ENCODE measurements around the gene HPCA. TPM values are rescaled to one million over a fixed set of nuclear protein-coding genes. Genes with fewer than 3 reads are reported as not detected.
A peak's percentile ranks its signal among the peaks of the same experiment; 100 is the strongest.

The HPCA gene
- total RNA-seq, 2 experiments from 2014 or later: 0.29 TPM; not detected in 1

DNA sequence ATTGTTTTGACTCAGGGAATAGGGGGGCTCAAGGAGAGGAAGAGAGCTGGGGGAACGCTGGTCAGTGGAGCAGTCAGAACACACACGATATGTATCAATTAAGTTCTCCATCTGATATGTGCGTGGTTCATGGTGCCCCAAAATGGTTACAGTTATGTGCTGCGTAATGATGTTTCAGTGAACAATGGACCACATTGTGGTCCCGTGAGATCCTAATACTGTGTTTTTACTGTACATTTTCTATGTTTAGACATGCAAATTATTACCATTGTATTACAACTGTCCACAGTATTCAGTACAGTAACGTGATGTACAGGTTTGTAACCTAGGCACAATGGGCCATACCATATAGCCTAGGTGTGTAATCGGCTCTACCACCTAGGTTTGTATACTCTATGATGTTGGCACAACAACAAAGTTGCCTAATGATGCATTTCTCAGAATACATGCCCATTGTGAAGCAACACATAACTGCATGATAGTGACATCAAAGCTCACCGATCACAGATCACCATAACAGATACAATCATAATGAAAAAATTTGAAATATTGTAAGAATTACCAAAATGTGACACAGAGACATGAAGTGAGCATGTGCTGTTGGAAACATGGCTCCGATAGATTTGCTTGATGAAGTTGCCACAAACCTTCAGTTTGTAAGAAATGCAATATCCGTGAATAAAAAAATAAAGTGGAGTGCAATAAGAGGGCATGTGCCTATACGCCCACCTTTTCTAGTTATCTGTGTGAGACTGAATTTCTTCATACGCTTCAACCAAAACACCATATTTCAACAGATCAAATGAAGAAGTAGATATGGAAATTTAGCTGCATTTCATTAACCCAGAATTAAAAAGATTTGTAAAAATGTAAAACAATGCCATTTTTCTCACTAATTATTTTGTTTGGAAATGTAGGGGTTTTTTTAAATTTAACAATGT, 29.7 kb downstream of the HPCA start:
- ChIA-PET CTCF (no interaction called here), POLR2A (interaction anchor here (0.6 kb wide), 1 partner anchor 657 kb away, joined by 4 read pairs; no protein-coding TSS in a partner anchor)
- H3K36me3 Mint-ChIP-seq: no peaks in the 10 kb centered on the region
- H3K4me1 Mint-ChIP-seq (ENCODE audit: low read depth): peaks cover 6% of the 10 kb centered on the region
- intact Hi-C loops (cut with micrococcal nuclease): no loop called here
- no peak overlapping the region for H3K4me3 Mint-ChIP-seq
- no peak for DNase-seq
- no peaks in the 10 kb centered on the region for H3K9me3 Mint-ChIP-seq
- peaks cover 24% of the 10 kb centered on the region for H3K27me3 Mint-ChIP-seq
- no peak overlapping the region for H3K27ac Mint-ChIP-seq

DNA sequence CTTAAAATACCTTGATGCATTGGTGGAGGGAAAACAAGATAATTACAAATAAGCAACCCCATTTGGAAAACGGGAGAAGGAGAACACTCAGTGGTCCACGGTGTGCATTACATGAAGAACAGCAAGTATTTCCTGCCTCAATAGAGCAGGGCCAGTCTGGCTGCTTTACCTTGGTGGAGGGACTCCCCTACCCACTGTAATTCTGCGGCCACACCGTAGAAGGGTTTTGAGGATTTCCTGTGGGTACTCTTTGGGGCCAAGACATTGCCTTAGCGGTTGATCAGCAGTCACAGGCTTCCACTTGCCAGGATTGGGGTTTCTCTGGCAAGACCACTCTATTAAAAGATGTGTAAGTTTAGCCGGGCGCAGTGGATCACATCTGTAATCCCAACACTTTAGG, 31.2 kb downstream of the HPCA start:
- H3K27me3 Mint-ChIP-seq: peaks cover 32% of the 10 kb centered on the region
- no peaks in the 10 kb centered on the region for H3K9me3 Mint-ChIP-seq
- intact Hi-C loops (cut with micrococcal nuclease): no loop called here
- DNase-seq: peak; percentile 28
- no peaks in the 10 kb centered on the region for H3K36me3 Mint-ChIP-seq
- peaks cover 6% of the 10 kb centered on the region for H3K4me1 Mint-ChIP-seq (ENCODE audit: low read depth)
- no peak overlapping the region for H3K4me3 Mint-ChIP-seq
- CTCF ChIA-PET: interaction anchor here (0.7 to 2.1 kb wide), 3 partner anchors 13 to 41 kb away, joined by 3 to 5 read pairs (median 3); no protein-coding TSS in a partner anchor
- H3K27ac Mint-ChIP-seq: no peak overlapping the region
- POLR2A ChIA-PET: no interaction called here

DNA sequence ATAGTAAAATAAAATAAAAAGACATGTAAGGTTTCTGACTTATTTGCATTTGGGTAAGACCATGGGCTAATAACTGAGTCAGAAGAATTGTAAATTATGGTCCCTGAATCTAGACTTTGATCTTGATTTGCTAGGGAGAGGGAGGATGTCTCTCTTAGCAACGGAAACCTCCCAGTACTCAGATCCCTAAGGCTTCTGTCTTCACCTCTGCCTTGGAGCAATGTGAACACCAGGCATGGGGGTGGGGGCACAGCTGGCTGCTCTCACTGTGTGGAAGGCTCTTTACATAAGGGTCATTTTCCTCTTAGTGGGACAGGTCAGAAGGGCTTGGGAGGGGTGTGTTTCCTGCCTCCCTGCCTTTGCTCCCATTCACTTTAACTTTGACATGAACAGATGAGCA, 31.9 kb downstream of the HPCA start:
- Mint-ChIP-seq H3K27me3 (peaks cover 38% of the 10 kb centered on the region), H3K27ac (no peak overlapping the region), H3K9me3 (no peaks in the 10 kb centered on the region), H3K4me1 (ENCODE audit: low read depth) (peaks cover 6% of the 10 kb centered on the region), H3K36me3 (no peaks in the 10 kb centered on the region), H3K4me3 (no peak overlapping the region)
- ChIA-PET CTCF (interaction anchor here (1.2 to 2.1 kb wide), 2 partner anchors 13 to 14 kb away, joined by 3 to 5 read pairs; no protein-coding TSS in a partner anchor), POLR2A (no interaction called here)
- intact Hi-C loops (cut with micrococcal nuclease): no loop called here
- no peak for DNase-seq

DNA sequence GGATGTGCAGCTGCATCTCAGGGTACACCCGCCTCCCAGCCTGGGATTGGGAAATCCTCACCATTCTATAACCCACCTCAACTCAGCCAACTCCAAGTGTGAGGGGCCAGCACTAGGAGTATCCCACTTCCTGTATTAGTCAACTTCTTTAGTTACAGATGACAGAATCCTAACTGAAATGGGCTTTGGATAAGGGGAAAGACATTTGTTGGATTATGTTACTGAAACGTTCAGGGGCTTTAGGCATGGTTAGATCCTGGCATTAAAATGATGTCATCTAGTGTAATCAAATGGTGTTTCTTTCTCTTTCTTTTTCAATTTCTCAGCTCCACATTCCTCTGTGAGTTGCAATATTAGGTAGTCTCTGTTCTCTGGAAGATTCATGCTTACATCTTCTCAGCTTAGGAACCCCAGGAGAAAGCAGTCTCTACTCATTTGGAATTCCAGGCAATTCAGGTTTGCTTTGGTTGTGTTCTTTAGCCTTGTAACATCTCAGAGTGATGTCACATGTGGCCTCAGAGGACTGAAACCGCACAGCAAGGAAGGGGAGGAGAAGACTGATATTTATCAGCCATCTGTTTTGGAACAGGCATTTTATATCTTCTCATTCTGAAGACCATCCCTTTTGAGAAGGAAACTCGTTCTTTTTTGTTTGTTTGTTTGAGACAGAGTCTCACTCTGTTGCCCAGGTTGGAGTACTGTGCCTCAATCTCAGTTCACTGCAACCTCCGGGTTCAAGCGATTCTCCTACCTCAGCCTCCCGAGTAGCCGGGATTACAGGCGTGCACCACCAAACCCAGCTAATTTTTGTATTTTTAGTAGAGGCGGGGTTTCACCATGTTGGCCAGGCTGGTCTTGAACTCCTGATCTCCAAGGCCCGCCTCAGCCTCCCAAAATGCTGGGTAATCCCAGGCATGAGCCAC, 33.8 kb downstream of the HPCA start:
- ChIA-PET CTCF (interaction anchor here (1.1 to 1.2 kb wide), 2 partner anchors 11 to 135 kb away, joined by 3 to 5 read pairs; no protein-coding TSS in a partner anchor), POLR2A (no interaction called here)
- intact Hi-C loops (cut with micrococcal nuclease): no loop called here
- peaks cover 48% of the 10 kb centered on the region for H3K27me3 Mint-ChIP-seq
- H3K27ac Mint-ChIP-seq: no peak overlapping the region
- no peaks in the 10 kb centered on the region for H3K9me3 Mint-ChIP-seq
- no peaks in the 10 kb centered on the region for H3K36me3 Mint-ChIP-seq
- no peak overlapping the region for H3K4me3 Mint-ChIP-seq
- no peak for DNase-seq
- H3K4me1 Mint-ChIP-seq (ENCODE audit: low read depth): peaks cover 12% of the 10 kb centered on the region

GRCh38 chr1:32920833-32921232, 34.5 kb downstream of the HPCA start:
- Mint-ChIP-seq H3K4me1 (ENCODE audit: low read depth) (peaks cover 19% of the 10 kb centered on the region), H3K36me3 (no peaks in the 10 kb centered on the region), H3K27ac (no peak overlapping the region), H3K4me3 (no peak overlapping the region), H3K9me3 (no peaks in the 10 kb centered on the region), H3K27me3 (peaks cover 54% of the 10 kb centered on the region)
- no peak for DNase-seq
- ChIA-PET CTCF (interaction anchor here (1.1 kb wide), 1 partner anchor 11 kb away, joined by 3 read pairs; no protein-coding TSS in a partner anchor), POLR2A (no interaction called here)
- intact Hi-C loops (cut with micrococcal nuclease): no loop called here

DNA sequence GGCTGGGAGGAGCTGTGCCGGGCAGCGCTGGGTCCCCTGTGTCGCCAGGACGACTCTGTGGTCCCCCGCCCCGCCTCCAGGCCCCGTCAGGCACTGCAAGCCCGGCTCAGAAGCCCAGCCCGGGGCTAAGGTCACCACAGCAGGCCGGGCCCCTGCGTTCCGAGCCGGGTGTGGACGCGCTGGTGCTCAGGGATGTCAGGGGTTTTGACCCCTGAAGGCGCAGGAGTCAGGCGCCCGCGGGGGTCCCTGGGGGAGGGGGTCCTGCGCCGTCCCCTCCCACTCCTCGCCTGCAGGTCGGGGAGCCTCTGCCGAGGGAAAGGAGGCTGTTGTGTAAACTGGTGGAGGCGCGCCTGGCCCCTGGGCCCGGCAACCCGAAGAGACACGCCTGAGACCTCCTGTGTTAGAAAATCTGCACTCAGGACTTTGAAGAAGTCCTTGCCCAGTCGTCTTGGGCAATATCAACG, 38.6 kb downstream of the HPCA start:
- H3K36me3 Mint-ChIP-seq: no peaks in the 10 kb centered on the region
- DNase-seq: peak; percentile 25
- no peak overlapping the region for H3K27ac Mint-ChIP-seq
- CTCF ChIA-PET: interaction anchor here (1.0 kb wide), 1 partner anchor 131 kb away, joined by 4 read pairs; no protein-coding TSS in a partner anchor
- H3K27me3 Mint-ChIP-seq: peaks cover 49% of the 10 kb centered on the region
- intact Hi-C loops (cut with micrococcal nuclease): no loop called here
- no peaks in the 10 kb centered on the region for H3K9me3 Mint-ChIP-seq
- POLR2A ChIA-PET: no interaction called here
- peaks cover 17% of the 10 kb centered on the region for H3K4me1 Mint-ChIP-seq (ENCODE audit: low read depth)
- no peak overlapping the region for H3K4me3 Mint-ChIP-seq

DNA sequence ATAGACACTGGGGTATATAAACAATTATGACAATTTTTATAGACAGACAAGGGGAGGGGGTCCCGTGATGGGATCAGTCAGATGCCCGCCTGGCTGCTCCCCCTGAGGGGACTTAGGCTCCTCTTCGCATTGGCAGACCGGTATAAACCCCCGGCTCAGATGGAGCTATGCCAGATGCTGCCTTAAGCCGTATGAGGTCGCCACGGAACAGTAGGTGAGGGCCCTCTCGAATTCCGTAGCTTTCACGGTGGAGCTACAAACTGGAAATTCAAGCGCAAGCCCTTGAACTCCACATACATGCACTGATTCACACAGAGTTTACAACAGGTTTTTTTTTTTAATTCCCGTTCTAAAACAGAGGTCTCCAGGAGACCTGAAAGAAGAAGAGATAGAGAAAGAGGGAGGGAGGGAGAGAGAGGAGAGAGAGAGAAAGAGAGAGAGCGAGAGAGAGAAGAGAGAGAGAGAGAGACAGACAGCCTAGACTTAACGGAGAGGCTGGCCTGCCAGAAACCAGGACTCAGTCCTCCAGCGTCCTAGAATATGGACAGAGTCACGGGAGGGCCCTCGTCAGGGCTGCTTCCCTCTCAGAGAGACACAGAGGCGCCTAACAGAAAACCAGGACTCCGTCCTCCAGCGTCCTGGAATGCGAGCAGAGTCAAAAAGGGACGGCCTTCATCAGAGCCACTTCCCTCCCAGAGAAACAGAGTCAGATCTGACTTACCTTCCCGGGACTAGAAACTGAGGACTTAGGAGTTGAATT, 39.3 kb downstream of the HPCA start:
- DNase-seq: peak; percentile 44
- H3K4me1 Mint-ChIP-seq (ENCODE audit: low read depth): peaks cover 15% of the 10 kb centered on the region
- H3K9me3 Mint-ChIP-seq: no peaks in the 10 kb centered on the region
- intact Hi-C loops (cut with micrococcal nuclease): no loop called here
- CTCF ChIA-PET: interaction anchor here (1.0 kb wide), 1 partner anchor 130 kb away, joined by 4 read pairs; no protein-coding TSS in a partner anchor
- H3K27ac Mint-ChIP-seq: no peak overlapping the region
- POLR2A ChIA-PET: interaction anchor here (1.0 kb wide), 1 partner anchor 12 kb away, joined by 5 read pairs; no protein-coding TSS in a partner anchor
- H3K27me3 Mint-ChIP-seq: peaks cover 47% of the 10 kb centered on the region
- no peaks in the 10 kb centered on the region for H3K36me3 Mint-ChIP-seq
- H3K4me3 Mint-ChIP-seq: peak overlapping the region; percentile 10

GRCh38 chr1:32926562-32926961, 40.3 kb downstream of the HPCA start:
- Mint-ChIP-seq H3K27ac (no peak overlapping the region), H3K36me3 (no peaks in the 10 kb centered on the region), H3K9me3 (no peaks in the 10 kb centered on the region), H3K27me3 (peaks cover 40% of the 10 kb centered on the region), H3K4me1 (ENCODE audit: low read depth) (peaks cover 15% of the 10 kb centered on the region), H3K4me3 (no peak overlapping the region)
- intact Hi-C loops (cut with micrococcal nuclease): no loop called here
- no peak for DNase-seq
- ChIA-PET POLR2A (interaction anchor here (0.7 to 1.0 kb wide), 2 partner anchors 11 to 19 kb away, joined by 3 to 5 read pairs; no protein-coding TSS in a partner anchor), CTCF (interaction anchor here (1.4 to 2.7 kb wide), 2 partner anchors 129 to 160 kb away, joined by 5 to 8 read pairs; no protein-coding TSS in a partner anchor)

DNA sequence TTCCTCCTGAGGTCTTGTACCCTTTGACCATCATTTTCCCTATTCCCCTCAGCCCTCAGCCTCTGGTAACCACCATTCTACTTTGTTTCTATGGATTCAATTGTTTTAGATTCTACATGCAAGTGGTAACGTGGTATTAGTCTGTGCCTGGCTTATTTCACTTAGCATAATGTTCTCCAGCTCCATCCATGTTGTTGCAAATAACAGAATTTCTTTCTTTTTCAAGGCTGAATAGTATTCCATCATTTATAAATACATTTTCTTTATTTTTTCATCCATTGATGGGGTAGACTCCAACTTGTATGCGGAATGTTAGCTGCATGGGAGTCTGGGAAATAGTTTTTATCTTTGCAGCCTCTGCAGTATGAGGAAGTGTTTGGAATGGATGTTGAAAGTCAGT, 41.1 kb downstream of the HPCA start:
- DNase-seq: no peak
- ChIA-PET POLR2A (interaction anchor here (0.7 kb wide), 1 partner anchor 171 kb away, joined by 3 read pairs; no protein-coding TSS in a partner anchor), CTCF (interaction anchor here (1.0 to 2.7 kb wide), 4 partner anchors 51 to 200 kb away, joined by 3 to 8 read pairs (median 6); no protein-coding TSS in a partner anchor)
- Mint-ChIP-seq H3K27ac (no peak overlapping the region), H3K4me1 (ENCODE audit: low read depth) (peaks cover 15% of the 10 kb centered on the region), H3K9me3 (no peaks in the 10 kb centered on the region), H3K36me3 (no peaks in the 10 kb centered on the region), H3K4me3 (no peak overlapping the region), H3K27me3 (peaks cover 36% of the 10 kb centered on the region)
- intact Hi-C loops (cut with micrococcal nuclease): no loop called here

- intact Hi-C loops (cut with micrococcal nuclease): no loop called here
- H3K4me3 Mint-ChIP-seq: no peak overlapping the region
- H3K27me3 Mint-ChIP-seq: peaks cover 30% of the 10 kb centered on the region
- DNase-seq: no peak
- H3K4me1 Mint-ChIP-seq (ENCODE audit: low read depth): peaks cover 15% of the 10 kb centered on the region
- H3K36me3 Mint-ChIP-seq: no peaks in the 10 kb centered on the region
- ChIA-PET CTCF (interaction anchor here (1.0 to 2.7 kb wide), 3 partner anchors 52 to 199 kb away, joined by 3 to 8 read pairs (median 6); no protein-coding TSS in a partner anchor), POLR2A (interaction anchor here (0.6 to 0.7 kb wide), 2 partner anchors 25 to 170 kb away, joined by 3 read pairs; no protein-coding TSS in a partner anchor)
- no peak overlapping the region for H3K27ac Mint-ChIP-seq
- no peaks in the 10 kb centered on the region for H3K9me3 Mint-ChIP-seq
These were observed 42.0 kb downstream of the HPCA start for GRCh38 chr1:32928285-32928684.

- no peak overlapping the region for H3K4me3 Mint-ChIP-seq
- no peaks in the 10 kb centered on the region for H3K9me3 Mint-ChIP-seq
- H3K4me1 Mint-ChIP-seq (ENCODE audit: low read depth): peaks cover 17% of the 10 kb centered on the region
- ChIA-PET CTCF (interaction anchor here (1.2 to 2.7 kb wide), 3 partner anchors 52 to 127 kb away, joined by 3 to 8 read pairs (median 6); no protein-coding TSS in a partner anchor), POLR2A (interaction anchor here (0.6 kb wide), 1 partner anchor 26 kb away, joined by 3 read pairs; no protein-coding TSS in a partner anchor)
- peaks cover 26% of the 10 kb centered on the region for H3K27me3 Mint-ChIP-seq
- no peaks in the 10 kb centered on the region for H3K36me3 Mint-ChIP-seq
- H3K27ac Mint-ChIP-seq: no peak overlapping the region
- intact Hi-C loops (cut with micrococcal nuclease): no loop called here
- no peak for DNase-seq
These were observed 42.4 kb downstream of the HPCA start for GRCh38 chr1:32928715-32929114.
